OCI-LY1 (cell line): ENCODE data around the gene FHIT.

Experiments
- H2AFZ ChIP-seq: fragments of 200-600 bp; sonication (generic), shearing (Covaris generic); 2 replicates; pipeline ENCODE4 v1.6.0; 2014; ENCODE audit warnings: antibody characterized with exemption, mild to moderate bottlenecking, low read length
- H3F3A ChIP-seq: fragments of 200-600 bp; sonication (generic), shearing (Covaris generic); 2 replicates; pipeline ENCODE4 v1.6.0; 2014; ENCODE audit warnings: mild to moderate bottlenecking, antibody characterized with exemption, low read length, moderate library complexity; ENCODE audit not compliant: insufficient read depth
- H3K27ac ChIP-seq: fragments of 200-600 bp; sonication (generic); 2 replicates; pipeline ENCODE4 v1.5.1; 2014; ENCODE audit warnings: low read length, mixed run types, mild to moderate bottlenecking, low read depth; ENCODE audit not compliant: poor library complexity, severe bottlenecking
- H3K27me3 ChIP-seq: fragments of 200-600 bp; sonication (generic); 2 replicates; pipeline ENCODE4 v1.6.0; 2014; ENCODE audit warnings: antibody characterized with exemption, mild to moderate bottlenecking, low read length, moderate library complexity; ENCODE audit not compliant: insufficient read depth
- H3K36me3 ChIP-seq: fragments of 200-600 bp; sonication (generic); 2 replicates; pipeline ENCODE4 v1.6.1; 2014; ENCODE audit warnings: mild to moderate bottlenecking, antibody characterized with exemption, low read length, moderate library complexity, mixed read lengths; ENCODE audit not compliant: insufficient read depth
- H3K4me1 ChIP-seq: fragments of 200-600 bp; sonication (generic); 2 replicates; pipeline ENCODE4 v1.5.1; 2014; ENCODE audit warnings: mild to moderate bottlenecking, low read length, moderate library complexity; ENCODE audit not compliant: insufficient read depth, severe bottlenecking
- H3K4me2 ChIP-seq: fragments of 200-600 bp; sonication (generic), shearing (Covaris generic); 2 replicates; pipeline ENCODE4 v1.6.1; 2014; ENCODE audit warnings: low read length
- H3K4me3 ChIP-seq: fragments of 200-600 bp; sonication (generic); 2 replicates; pipeline ENCODE4 v1.5.1; 2014; ENCODE audit warnings: low read length, low read depth, mild to moderate bottlenecking, mixed read lengths; ENCODE audit not compliant: poor library complexity, severe bottlenecking
- H3K79me2 ChIP-seq: fragments of 200-600 bp; shearing (Covaris generic); 2 replicates; pipeline ENCODE4 v1.6.1; 2016; ENCODE audit warnings: mixed run types, low read length, mixed read lengths; ENCODE audit not compliant: insufficient read depth
- H3K9ac ChIP-seq: fragments of 200-600 bp; sonication (generic), shearing (Covaris generic); 2 replicates; pipeline ENCODE4 v1.6.1; 2014; ENCODE audit warnings: mild to moderate bottlenecking, low read length, mixed read lengths
- H3K9me2 ChIP-seq: fragments of 200-600 bp; sonication (generic), shearing (Covaris generic); 2 replicates; pipeline ENCODE4 v1.6.1; 2014; ENCODE audit warnings: low read depth, mild to moderate bottlenecking, low read length, mixed read lengths
- H3K9me3 ChIP-seq: fragments of 200-600 bp; shearing (Covaris generic); 2 replicates; pipeline ENCODE4 v1.6.1; 2014; ENCODE audit warnings: low read length, mixed read lengths
- H4K20me1 ChIP-seq: fragments of 200-600 bp; sonication (generic), shearing (Covaris generic); 2 replicates; pipeline ENCODE4 v1.6.0; 2016; ENCODE audit warnings: mild to moderate bottlenecking, low read length; ENCODE audit not compliant: insufficient read depth
- EZH2 ChIP-seq: fragments of 200-600 bp; sonication (generic), shearing (Covaris generic); IDR thresholded peaks from 2 replicates; pipeline ENCODE4 v1.8.0; 2017; ENCODE audit warnings: borderline replicate concordance, mixed run types, mild to moderate bottlenecking, antibody characterized with exemption, low read length, moderate library complexity, mixed read lengths
- TF ChIP-seq, protein P1 (sequence below): fragments of 200-600 bp; sonication (generic), shearing (Covaris generic); IDR thresholded peaks from 2 replicates; pipeline ENCODE4 v1.5.1; 2017; ENCODE audit warnings: mild to moderate bottlenecking, antibody characterized with exemption, low read length, moderate library complexity, mixed read lengths

FHIT gene

DNA sequence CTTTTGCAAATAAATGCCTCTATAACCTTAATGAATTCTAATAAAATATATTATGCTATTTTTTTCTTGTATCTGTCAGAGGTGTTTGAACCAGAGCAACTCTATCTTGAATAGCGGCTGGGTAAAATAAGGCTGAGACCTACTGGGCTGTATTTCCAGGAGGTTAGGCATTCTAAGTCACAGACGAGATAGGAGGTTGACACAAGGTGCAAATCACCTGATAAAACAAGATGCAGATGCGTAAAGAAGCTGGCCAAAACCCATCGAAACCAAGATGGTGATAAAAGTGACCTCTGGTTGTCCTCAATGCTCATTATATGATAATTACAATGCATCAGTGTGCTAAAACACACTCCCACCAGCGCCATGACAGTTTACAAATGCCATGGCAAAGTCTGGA lies 990.7 kb downstream of the FHIT start:
- Histone ChIP-seq H3K27me3 (no peaks in the 10 kb centered on the region), H3F3A (no peaks in the 10 kb centered on the region), H4K20me1 (no peaks in the 10 kb centered on the region), H3K79me2 (no peaks in the 10 kb centered on the region), H3K9me2 (no peaks in the 10 kb centered on the region), H3K4me1 (peaks cover 8% of the 10 kb centered on the region), H3K9me3 (no peaks in the 10 kb centered on the region), H3K36me3 (no peaks in the 10 kb centered on the region), H3K4me2 (no peak overlapping the region), H3K4me3 (no peak overlapping the region), H3K27ac (no peak overlapping the region), H3K9ac (no peak overlapping the region), H2AFZ (no peak overlapping the region)
- TF ChIP-seq EZH2: no peak
- TF ChIP-seq, protein P1, sequence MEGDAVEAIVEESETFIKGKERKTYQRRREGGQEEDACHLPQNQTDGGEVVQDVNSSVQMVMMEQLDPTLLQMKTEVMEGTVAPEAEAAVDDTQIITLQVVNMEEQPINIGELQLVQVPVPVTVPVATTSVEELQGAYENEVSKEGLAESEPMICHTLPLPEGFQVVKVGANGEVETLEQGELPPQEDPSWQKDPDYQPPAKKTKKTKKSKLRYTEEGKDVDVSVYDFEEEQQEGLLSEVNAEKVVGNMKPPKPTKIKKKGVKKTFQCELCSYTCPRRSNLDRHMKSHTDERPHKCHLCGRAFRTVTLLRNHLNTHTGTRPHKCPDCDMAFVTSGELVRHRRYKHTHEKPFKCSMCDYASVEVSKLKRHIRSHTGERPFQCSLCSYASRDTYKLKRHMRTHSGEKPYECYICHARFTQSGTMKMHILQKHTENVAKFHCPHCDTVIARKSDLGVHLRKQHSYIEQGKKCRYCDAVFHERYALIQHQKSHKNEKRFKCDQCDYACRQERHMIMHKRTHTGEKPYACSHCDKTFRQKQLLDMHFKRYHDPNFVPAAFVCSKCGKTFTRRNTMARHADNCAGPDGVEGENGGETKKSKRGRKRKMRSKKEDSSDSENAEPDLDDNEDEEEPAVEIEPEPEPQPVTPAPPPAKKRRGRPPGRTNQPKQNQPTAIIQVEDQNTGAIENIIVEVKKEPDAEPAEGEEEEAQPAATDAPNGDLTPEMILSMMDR: no peak

DNA sequence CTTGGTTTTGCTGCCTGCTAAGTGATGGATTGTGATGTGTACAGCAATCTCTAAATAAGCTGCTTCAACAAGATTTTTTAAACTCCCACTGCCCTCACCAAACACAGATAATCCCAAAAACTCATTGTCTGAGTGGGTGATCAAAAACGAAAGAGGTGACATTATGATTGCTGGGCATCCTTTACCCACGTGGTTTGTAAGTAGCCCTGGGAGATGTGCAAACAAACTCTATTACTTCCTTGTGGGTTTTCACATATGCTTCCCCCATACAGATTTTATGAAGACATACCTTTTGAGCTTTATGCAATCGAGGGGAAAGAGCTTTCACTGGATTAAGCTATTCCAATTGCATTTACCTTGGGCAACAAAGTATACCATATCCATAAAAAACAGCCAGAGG lies 1000.4 kb downstream of the FHIT start:
- Histone ChIP-seq H3K9me2 (no peaks in the 10 kb centered on the region), H3K27me3 (no peaks in the 10 kb centered on the region), H4K20me1 (no peaks in the 10 kb centered on the region), H3F3A (no peaks in the 10 kb centered on the region), H3K9ac (no peak overlapping the region), H3K4me1 (no peaks in the 10 kb centered on the region), H3K27ac (no peak overlapping the region), H3K4me2 (no peak overlapping the region), H2AFZ (no peak overlapping the region), H3K36me3 (no peaks in the 10 kb centered on the region), H3K9me3 (no peaks in the 10 kb centered on the region), H3K79me2 (no peaks in the 10 kb centered on the region), H3K4me3 (no peak overlapping the region)
- TF ChIP-seq, protein P1: no peak
- no peak for TF ChIP-seq EZH2

DNA sequence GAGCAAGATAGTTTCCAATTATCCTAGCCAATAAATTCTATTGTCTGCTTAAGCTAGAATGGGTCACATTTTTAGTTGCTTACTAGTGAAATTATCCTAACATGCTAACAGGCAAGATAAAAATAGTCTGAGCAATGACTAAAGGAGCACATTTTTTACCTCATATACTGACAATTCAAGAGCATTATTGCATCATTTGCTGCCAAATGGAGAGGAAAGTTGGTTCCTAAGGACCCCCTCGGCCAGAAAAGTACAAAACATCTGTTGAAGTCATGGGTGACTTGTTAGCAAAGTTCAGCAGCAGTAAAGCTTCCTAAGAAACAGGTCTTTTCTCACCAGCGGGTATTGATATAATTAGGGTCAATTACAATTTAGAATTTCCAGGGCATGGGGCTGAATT lies 1001.0 kb downstream of the FHIT start:
- H3K4me3 ChIP-seq: no peak overlapping the region
- no peaks in the 10 kb centered on the region for H3K9me2 ChIP-seq
- H3K9me3 ChIP-seq: no peaks in the 10 kb centered on the region
- TF ChIP-seq EZH2: no peak
- no peaks in the 10 kb centered on the region for H3K4me1 ChIP-seq
- no peak overlapping the region for H3K9ac ChIP-seq
- no peaks in the 10 kb centered on the region for H3F3A ChIP-seq
- H2AFZ ChIP-seq: no peak overlapping the region
- no peaks in the 10 kb centered on the region for H3K79me2 ChIP-seq
- H3K27ac ChIP-seq: no peak overlapping the region
- no peaks in the 10 kb centered on the region for H3K36me3 ChIP-seq
- no peaks in the 10 kb centered on the region for H4K20me1 ChIP-seq
- H3K4me2 ChIP-seq: no peak overlapping the region
- no peaks in the 10 kb centered on the region for H3K27me3 ChIP-seq

DNA sequence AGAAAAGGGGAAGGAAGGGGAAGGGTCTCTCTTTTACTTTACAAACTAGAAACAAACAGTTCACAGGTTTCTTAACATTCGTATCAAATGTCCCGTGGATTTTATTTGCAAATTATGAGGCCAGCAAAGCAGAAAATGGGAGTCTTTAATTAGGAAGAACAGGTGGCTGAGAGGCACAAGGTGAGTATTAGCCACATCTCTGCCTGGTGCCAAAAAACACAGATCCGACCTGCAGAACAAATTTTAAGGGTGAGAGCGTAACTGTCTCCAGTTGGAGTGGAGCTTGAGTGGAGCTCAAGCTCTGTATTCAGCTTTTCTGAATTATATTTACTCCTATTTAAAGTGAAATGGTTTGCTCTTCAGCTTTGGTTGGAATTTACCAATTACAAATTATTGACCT lies 1004.9 kb downstream of the FHIT start:
- Histone ChIP-seq H3K4me1 (no peaks in the 10 kb centered on the region), H2AFZ (no peak overlapping the region), H3K36me3 (no peaks in the 10 kb centered on the region), H3K27ac (no peak overlapping the region), H3K9me2 (no peaks in the 10 kb centered on the region), H3K4me2 (no peak overlapping the region), H3K79me2 (no peaks in the 10 kb centered on the region), H3K4me3 (no peak overlapping the region), H3K9me3 (no peaks in the 10 kb centered on the region), H3K9ac (no peak overlapping the region), H3K27me3 (no peaks in the 10 kb centered on the region), H3F3A (no peaks in the 10 kb centered on the region), H4K20me1 (no peaks in the 10 kb centered on the region)
- TF ChIP-seq, protein P1: no peak
- TF ChIP-seq EZH2: no peak
